GM18868 (cell line): Measurements from ENCODE around the gene PDLIM5.
"Not testable (repeated sequence)": the region's sequence is repeated elsewhere in the genome, so short reads cannot be mapped to it uniquely, and the experiment has no call there.

Experiments used
- ATAC-seq: cut with Tn5 transposase; IDR thresholded peaks from one replicate; pipeline ENCODE4 v1.9.1; 2021; ENCODE audit warnings: mild to moderate bottlenecking, moderate library complexity; ENCODE audit not compliant: unreplicated experiment

Gene PDLIM5

DNA sequence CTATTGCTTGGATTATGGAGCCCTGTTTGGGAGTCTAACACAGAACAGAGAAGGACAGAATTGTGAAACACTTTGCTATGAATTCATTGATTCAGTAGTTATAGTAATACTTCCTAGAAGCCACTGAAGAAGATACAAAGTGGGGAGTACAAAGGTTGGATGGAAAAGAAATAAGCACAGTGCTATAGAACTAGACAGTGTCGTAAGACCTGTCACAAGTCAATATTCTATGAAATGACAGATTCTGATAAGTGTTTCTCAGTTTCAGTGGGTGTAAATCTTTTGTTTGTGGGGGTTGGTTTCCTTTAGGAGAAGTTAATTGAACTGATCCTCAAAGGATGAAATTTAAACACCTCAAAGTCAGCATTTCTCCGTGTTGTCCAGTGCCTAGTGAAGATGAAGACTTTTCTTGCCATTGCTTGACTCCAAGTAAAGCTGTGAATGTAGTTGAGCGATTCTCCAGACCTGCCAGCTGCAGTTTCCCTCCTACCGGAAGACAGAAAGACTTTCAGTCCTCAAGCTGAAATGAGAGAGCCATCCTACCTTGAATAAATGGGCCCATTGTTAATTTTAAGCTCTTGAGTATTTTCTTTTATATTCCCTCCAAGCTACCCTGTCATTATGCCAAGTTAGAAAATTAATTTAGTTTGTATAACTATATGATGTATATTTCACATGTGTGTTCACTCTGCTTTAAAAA lies 7.9 kb downstream of the PDLIM5 start:
- no peak for ATAC-seq

DNA sequence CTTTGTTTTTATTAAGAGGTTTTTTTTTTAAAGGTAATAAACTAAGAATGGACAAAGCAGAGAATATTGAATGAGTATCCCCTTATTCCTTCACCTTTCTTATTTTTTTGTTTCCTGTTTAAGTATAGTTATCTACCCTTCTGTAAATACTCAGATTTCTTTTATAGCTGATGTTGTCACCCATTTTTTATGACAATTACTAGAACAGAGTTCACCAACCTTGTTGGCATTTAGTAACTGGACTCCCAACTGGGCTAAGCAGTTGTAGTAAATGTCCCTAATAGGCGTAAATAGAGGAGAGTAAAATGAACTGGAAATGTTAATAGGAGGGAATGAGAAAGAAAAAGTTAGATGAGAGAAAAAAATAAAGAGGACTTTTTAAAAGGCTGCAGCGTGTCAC lies 9.8 kb downstream of the PDLIM5 start:
- ATAC-seq, result no peak

DNA sequence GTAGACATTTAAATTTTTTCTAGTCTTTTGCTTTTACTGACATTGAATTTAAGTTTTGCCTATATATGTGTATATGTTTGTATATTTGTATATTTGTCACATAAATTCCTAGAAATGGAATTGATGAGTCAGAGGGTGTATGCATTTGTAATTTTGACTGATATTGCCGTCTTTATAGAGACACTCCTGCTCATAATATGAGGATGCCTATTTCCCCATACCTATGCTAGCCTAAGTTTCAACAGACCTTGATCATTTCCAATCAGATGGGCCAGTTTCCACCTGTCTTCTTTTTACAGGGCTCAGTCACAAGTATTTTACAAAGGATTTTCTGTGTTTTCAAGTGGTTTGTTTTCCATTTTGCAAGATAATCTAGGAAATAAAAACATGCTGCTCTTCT lies 10.8 kb downstream of the PDLIM5 start:
- ATAC-seq, result no peak

DNA sequence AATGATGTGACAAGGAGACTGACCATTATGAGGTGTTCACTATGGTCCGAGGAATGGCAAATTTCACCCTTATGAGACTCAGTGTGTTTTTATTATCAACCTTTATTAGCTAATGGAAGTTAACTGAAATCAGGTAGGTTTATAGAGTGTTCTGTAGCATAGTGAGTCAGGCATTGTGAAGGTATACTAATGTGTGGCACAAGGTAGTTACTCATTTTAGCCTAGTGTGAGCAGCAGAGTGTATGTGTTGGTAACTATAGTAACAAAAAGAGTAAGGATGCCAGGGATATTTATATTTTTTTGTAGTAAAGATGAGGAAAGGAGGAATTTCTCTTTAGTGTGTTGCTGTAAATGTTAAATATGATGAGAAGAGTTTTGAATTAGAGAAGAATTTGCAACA lies 12.0 kb downstream of the PDLIM5 start:
- no peak for ATAC-seq

DNA sequence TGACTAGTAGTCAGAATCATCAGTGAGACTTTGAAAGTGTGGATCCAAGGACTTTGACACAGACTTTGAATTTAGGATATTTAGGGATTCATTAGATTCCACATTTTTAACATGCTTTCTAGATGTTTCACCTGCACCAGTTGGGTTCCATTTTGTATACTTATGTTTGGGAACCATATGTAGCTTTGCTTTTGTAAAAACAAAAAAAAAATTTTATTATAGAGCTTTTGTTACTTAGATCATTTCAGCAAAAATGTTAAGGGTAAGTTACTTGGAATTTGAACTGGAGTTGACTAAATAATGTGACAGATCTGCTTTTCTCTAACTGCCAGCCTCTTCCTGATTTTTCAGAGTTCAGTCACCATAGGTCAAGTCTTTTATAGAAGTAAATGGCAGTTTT lies 14.6 kb downstream of the PDLIM5 start:
- no peak for ATAC-seq

DNA sequence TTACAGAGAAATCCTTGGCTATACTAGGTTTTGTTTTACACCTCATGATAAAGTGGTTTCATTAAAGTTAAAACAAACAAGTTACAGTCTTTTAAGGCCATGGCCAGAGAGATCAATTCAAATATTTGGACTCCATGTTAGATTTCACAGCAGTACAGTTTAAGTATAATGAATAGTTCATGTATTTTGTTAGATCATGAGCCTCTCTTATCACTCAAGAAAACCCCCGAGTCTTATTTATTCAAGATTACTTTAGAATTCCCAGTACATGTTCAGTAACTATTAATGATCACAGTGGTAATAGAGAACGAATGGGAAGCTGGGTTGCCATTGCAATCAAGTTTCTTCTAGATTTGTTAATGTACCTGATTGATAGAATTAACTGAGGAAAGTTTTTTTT lies 15.2 kb downstream of the PDLIM5 start:
- no peak for ATAC-seq

DNA sequence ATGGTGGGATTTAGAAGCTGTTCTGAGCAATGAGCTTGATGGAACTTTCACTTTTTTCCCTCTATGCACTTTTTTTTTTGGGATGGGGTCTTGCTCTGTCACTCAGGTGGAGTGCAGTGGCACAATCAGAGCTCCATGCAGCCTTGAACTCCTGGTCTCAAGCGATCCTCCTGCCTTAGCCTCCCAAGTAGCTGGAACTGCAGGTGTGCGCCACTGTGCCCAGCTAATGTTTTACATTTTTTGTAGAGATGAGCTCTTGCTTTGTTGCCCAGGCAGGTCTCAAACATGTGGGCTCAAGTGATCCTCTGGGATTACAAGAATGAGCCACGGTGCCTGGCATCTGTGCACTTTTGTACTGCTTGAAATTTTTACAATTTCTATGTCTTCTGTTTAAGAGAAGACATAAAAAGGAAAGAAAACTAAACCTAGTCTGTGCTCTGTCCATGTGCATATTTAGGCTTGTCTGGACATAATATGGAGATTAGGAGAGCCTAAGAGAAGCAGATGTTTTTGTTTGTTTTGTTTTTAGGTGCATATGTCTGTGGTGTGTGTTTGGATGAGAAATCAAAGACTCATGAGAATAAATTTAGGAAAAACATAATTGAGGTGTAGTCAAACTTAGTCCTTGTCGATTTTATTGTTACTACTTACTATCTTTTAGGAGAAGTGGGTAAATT lies 16.5 kb downstream of the PDLIM5 start:
- ATAC-seq, result no peak

DNA sequence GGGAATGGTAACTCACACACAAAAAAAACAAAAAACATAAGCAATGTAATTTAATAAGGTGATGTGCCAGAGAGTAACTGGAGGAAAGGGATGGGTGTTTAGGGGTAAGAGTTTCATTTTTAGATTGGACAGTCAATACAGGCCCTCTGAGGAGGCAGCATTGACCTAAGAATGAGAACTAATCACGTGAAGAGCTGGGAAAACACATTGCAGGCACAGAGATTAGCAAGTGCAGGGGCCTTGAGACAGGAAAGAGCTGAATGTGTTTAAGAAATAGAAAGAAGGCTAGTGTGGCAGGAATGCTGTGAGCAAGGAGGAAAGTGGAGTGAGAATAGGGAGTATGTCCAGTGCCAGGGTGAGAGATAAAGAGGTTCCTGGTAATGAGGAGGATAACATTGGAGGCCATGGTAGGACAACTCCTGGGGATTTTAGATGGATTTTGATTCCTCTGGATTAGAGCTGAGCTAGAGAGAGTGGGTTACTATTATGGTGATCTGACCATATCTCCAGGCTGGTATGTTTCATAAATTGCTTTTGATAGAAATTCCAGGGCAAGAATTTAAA lies 17.6 kb downstream of the PDLIM5 start:
- peak; percentile 76 for ATAC-seq

DNA sequence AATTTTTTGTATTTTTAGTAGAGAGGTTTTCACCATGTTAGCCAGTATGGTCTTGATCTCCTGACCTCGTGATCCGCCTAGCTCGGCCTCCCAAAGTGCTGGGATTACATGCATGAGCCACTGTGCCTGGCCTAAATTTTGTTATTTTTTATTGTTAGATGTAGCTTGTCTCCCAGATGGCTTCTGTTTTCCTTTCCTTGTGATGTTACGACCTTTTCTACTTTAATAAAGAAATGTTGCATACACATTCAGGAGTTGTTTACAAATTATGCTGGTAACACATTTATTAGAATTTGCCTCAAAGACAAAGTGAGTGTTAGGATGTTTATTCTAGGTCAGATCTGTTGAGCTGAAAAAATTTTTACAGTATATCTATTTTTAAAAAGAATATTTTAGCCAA lies 18.4 kb downstream of the PDLIM5 start:
- ATAC-seq, result no peak

DNA sequence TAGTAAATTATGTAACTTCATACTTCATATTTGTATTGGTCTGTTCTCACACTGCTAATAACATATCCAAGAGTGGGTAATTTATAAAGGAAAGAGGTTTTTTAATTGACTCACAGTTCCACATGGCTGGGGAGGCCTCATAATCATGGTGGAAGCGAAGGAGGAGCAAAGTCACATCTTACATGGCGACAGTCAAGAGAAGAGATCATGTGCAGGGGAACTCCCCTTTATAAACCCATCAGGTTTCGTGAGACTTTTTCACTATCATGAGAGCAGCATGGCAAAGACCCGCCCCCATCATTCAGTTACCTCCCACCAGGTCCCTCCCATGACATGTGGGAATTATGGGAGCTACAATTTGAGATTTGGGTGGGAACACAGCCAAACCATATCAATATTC lies 19.0 kb downstream of the PDLIM5 start:
- not testable (repeated sequence) for ATAC-seq

DNA sequence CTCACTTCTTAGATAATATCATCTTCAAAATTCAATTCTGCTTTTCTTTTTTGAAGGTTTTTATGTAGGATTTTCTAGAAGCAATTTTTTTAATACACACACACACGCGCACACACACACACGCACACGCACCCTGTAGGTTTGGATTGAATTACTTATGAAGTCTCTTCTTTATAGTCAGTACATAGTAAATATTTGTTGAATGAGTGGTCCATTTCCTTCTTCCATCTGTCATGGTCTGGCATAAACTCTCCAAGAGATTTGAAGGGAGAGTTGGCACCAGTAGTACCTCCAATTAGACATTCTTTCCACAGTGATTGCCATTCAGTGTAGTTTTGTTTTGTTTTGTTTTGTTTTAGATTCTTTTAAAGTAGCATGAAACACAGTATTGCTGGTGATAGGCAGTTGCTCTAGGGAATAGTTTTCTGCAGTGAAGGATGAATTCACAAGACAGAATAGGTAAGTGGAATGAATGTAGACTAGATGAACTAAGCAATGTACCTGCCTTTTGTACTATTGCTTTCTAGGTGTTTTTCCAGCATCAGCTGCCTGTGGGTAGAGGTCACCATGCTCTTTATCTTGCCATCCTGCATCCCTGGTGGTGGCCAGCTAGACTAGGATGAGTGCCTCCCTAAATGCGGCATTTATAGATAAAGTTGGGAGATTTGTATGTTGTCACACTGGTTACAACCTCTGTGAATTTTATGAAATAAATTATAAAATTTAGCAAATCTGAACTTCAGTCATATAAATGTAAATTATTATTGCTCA lies 20.5 kb downstream of the PDLIM5 start:
- ATAC-seq, result no peak

DNA sequence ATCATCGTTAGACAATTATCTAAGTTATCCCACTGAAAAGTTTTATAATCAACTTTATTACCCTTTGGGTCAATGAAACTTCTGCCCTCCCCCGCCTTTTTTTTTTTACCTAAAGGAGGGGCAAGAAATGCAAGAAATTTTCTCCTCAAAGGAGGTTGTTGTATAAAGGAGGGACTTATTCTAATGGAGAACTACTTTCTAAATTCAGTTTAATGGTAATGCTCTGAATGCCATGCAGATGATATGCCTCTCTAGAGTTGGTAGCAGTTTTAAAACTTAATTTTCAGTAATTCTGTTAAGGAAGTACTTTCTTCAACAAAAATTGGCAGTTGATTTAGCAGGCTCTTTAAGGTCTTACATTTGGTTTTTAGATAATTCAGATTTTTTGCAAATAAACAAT lies 23.3 kb downstream of the PDLIM5 start:
- no peak for ATAC-seq

DNA sequence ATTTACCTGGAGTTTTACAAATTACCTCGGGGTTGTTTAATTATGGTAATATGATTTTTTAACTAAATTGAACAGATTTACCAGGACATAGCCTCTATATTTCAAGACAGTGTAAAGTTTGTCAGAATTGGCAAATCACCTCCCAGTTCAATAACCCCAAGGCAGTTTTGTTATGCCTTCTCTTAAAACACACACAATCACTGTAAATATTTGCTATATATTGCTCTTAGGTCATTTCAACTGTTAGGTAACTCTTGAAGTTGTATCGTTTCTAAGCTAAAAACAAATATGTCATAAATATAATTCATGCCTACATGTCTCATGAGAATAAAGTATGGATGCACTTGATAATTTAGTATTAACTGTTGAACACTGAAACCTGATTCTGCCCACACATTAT lies 24.1 kb downstream of the PDLIM5 start:
- ATAC-seq, result no peak

DNA sequence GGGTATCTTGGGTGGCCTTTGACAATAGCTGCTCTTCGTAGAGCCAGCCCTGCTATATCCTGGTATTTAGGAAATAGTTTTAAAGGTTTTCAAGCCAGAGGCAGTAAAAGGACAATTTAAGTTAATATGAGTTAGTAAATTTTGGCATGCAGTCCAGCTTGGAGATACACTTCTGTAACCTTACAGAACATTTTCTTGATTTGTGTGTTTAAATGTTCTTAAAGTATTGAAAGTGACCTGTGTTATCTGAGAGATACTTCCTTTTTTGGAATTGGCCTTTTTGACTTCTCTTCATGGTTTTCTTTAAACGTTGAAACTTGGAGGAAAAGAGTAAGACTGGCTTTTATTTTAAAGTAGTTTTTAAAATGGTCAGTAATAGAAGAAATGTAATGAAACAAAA lies 25.5 kb downstream of the PDLIM5 start:
- ATAC-seq, result no peak

DNA sequence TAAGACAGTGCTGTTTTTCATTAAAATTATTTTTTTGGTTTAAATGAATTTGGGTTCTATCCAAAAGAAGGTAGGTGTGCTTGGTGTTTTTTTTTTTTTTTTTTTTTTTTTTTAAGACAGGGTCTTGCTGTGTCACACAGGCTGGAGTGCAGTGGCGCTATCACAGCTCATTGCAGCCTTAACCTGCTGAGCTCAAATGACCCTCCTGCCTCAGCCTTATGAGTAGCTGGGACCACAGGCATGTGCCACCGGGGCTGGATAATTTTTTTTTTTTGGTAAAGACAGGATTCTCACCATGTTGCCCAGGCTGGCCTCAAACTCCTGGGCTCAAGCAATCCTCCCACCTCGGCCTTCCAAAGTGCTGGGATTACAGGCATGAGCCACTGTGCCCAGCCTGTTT lies 27.1 kb downstream of the PDLIM5 start:
- ATAC-seq, result not testable (repeated sequence)

DNA sequence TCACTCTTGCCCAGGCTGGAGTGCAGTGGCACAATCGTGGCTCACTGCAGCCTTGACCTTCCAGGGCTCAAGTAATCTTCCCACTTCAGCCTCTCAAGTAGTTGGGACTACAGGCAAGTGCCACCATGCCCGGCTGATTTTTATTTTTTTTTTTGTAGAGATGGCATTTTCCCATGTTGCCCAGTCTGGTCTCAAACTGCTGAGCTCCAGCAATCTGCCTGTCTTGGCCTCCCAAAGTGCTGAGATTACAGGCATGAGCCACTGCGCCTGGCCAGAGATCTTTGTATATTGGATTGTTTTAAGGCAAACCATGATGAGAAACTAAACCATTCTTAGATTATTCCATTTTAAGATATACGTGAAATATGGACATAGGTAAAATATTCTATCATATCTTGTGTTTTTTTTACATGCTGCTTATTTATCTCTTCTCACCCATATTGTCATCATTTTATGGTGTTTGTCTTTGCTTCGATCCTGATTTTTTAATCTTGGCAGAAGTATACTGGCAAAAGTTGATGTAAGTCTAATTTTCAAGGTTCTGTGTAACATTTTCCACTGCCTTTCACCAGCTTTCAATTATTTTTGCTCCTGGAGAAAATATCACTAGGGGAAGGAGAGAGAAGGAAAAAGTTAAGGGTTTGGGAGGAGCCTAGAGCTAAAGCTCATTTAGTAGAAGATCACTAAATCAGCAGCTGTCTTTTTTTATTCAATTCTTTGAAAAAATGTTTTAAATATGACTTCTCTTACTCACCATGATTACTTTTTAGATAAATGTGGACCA lies 27.8 kb downstream of the PDLIM5 start:
- no peak for ATAC-seq

DNA sequence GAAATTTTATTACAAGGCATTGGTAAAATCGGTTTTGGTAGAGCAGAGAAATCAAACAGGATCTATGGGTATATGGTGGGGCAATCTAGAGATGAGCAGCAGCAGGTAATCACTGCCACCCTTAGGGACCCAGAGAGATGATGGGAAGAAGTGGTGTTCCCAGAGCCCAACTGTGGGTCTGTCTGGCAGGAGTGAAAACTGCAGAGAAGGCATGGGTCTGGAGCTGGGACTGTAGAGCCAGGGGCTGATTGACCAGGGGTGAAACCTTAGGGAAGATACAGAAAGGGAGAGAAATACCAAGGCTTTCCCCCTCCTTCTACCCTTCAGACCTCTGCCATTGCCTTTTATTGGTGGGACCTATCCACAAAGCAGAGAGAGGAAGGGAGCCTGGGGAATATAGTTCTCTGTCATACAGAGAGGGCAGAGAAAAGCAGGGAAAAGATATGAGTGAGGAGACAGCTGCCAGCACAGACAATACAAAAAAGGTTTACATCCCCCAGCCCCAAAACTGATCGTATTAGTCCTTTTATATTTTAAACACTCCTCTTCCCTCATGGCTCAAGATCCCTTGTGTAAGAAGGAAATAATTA lies 28.7 kb downstream of the PDLIM5 start:
- ATAC-seq, result no peak

DNA sequence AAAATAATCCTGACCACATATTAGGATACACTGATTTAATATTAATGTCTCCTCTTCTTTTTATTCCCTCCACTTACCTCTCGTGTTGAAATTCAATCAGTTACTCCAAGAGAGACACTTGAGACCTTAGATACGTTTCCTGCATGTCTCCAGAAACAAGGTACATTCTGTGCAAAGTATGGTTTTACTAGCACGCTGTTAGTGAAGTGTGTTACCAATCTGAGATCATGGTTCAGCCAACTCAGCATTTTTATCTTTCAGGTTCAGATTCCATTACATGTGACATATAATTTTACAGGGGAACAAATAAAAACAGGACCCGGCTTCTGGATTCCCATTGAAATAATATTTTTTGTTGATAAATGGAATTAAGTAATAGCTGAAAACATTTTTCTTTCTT lies 32.2 kb downstream of the PDLIM5 start:
- ATAC-seq, result no peak

DNA sequence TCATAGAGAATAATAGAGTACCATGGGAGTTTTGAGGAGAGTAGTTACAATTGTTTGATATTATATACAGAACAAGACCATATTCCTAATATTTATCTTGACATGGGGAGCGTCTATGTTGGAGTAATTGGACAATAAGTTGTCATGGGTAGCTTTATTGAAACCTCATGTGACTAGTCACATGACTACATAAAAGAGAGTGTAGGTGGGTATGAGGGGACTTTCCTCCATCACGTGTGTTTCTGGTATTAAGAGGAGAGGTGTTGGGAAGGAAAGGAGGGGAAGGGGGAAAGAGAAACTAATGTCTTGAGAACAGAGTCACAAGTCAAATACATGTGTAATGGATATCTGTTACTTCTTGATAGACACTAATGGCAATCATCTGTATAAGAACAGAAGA lies 33.1 kb downstream of the PDLIM5 start:
- no peak for ATAC-seq

DNA sequence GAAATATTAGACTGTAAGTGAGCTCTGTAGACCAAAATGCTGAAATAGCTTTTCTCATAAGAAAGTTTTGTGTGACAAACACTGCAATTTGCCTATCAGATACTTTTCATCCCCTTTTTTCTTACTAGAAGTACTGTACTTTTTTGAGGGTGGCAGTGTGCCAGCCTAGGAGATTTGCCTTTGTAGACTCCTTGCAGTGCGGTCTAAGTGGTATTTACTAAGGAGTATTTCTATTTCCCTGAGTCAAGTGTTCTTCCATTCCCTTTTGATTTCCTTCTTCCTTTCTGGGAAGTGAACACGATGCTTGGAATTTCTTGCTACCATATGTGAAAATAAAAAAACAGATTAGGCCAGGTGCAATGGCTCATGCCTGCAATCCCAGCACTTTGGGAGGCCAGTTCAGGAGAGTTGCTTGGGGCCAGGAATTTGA lies 34.6 kb downstream of the PDLIM5 start:
- no peak for ATAC-seq

DNA sequence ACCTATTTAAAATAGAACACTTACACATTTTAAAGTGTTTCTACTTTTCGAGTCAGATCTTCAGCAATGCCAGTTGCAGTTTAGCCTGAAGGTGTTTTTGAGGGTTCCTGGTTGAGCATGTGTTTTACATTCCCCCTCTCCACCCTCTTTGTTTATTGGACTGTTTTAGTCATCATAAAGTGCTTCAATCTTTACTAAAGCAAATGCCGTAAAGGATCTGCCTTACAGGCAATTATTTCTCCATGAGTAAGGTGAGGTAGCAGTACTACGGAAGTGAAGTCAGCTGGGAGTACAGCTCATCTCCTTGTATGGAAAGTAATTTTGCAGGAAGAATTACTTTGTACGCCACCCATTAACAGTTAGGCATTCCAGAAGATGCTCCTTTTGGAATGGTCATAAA lies 36.9 kb downstream of the PDLIM5 start:
- no peak for ATAC-seq
